ENCODE measurements around the gene SEMA3B. TPM values are rescaled to one million over a fixed set of nuclear protein-coding genes. Genes with fewer than 3 reads are reported as not detected.

Gene SEMA3B
- total RNA-seq, 4 donors from 2014 or later, result 21.0 to 31.0 (median 26.5) TPM

- H3K27me3 ChIP-seq, result no peaks in the 10 kb centered on the region
- H3K9me3 ChIP-seq, result no peaks in the 10 kb centered on the region
- H3K36me3 ChIP-seq, result peaks cover 7 to 21% of the 10 kb centered on the region in 2 donors
- DNase-seq, result no peak
- peak overlapping the region in 2 of 3 donors; percentile 38 to 52 for H3K27ac ChIP-seq
- intact Hi-C loops (cut with DNase I), result no loop called here
- WGBS, 2 donors, result 100% methylated on average over 4 of the region's 4 CpGs
- TF ChIP-seq POLR2A (IDR thresholded peaks at IDR 0.05), result no peak
- no peak for TF ChIP-seq CTCF (IDR thresholded peaks at IDR 0.05)
- peaks cover 27 to 67% of the 10 kb centered on the region in 2 donors for H3K4me1 ChIP-seq
- H3K4me3 ChIP-seq (replicated peaks in 1 of 3), result no peak overlapping the region
These were observed 45.9 kb downstream of the SEMA3B start for GRCh38 chr3:50314816-50315215.

GRCh38 chr3:50316657-50317242 is 47.8 kb downstream of the SEMA3B start:
- H3K27me3 ChIP-seq, result no peaks in the 10 kb centered on the region
- TF ChIP-seq CTCF (IDR thresholded peaks at IDR 0.05) (no peak), POLR2A (IDR thresholded peaks at IDR 0.05) (peak; percentile 43 to 60)
- no peak overlapping the region for H3K4me3 ChIP-seq (replicated peaks in 1 of 3)
- H3K36me3 ChIP-seq, result peaks cover 7 to 21% of the 10 kb centered on the region in 2 donors
- H3K9me3 ChIP-seq, result no peaks in the 10 kb centered on the region
- DNase-seq, result peak; percentile 91
- intact Hi-C loops (cut with DNase I), result no loop called here
- H3K27ac ChIP-seq, result peak overlapping the region; percentile 62 to 98 (median 73)
- 48 to 53% methylated on average over 4 to 8 of the region's 9 CpGs for WGBS, 2 donors
- peaks cover 36 to 66% of the 10 kb centered on the region in 2 donors for H3K4me1 ChIP-seq

- peaks cover 7 to 21% of the 10 kb centered on the region in 2 donors for H3K36me3 ChIP-seq
- H3K9me3 ChIP-seq, result no peaks in the 10 kb centered on the region
- H3K4me1 ChIP-seq, result peaks cover 40 to 72% of the 10 kb centered on the region in 2 donors
- H3K4me3 ChIP-seq (replicated peaks in 1 of 3), result no peak overlapping the region
- intact Hi-C loops (cut with DNase I), result no loop called here
- H3K27me3 ChIP-seq, result no peaks in the 10 kb centered on the region
- peak overlapping the region; percentile 62 to 98 (median 73) for H3K27ac ChIP-seq
- TF ChIP-seq CTCF (IDR thresholded peaks at IDR 0.05) (no peak), POLR2A (IDR thresholded peaks at IDR 0.05) (no peak)
- peak; percentile 44 to 48 for DNase-seq
- WGBS, 2 donors, result 57 to 60% methylated on average over 2 to 6 of the region's 6 CpGs
These were observed 48.4 kb downstream of the SEMA3B start for GRCh38 chr3:50317300-50317699.

GRCh38 chr3:50318163-50318562 is 49.2 kb downstream of the SEMA3B start:
- Histone ChIP-seq H3K36me3 (peaks cover 7 to 21% of the 10 kb centered on the region in 2 donors), H3K27ac (peak overlapping the region in 2 of 3 donors; percentile 73 to 98), H3K4me3 (replicated peaks in 1 of 3) (no peak overlapping the region), H3K27me3 (no peaks in the 10 kb centered on the region), H3K4me1 (peaks cover 40 to 73% of the 10 kb centered on the region in 2 donors), H3K9me3 (no peaks in the 10 kb centered on the region)
- 76 to 100% methylated on average over 1 to 6 of the region's 11 CpGs for WGBS, 2 donors
- intact Hi-C loops (cut with DNase I), result no loop called here
- no peak for TF ChIP-seq CTCF (IDR thresholded peaks at IDR 0.05)
- no peak for TF ChIP-seq POLR2A (IDR thresholded peaks at IDR 0.05)
- DNase-seq, result no peak

GRCh38 chr3:50318615-50319014 is 49.7 kb downstream of the SEMA3B start:
- DNase-seq, result no peak
- intact Hi-C loops (cut with DNase I), result no loop called here
- Histone ChIP-seq H3K4me3 (replicated peaks in 1 of 3) (peak overlapping the region in 1 of 3 donors; percentile 4), H3K27ac (peak overlapping the region in 2 of 3 donors; percentile 73 to 98), H3K36me3 (peaks cover 7 to 21% of the 10 kb centered on the region in 2 donors), H3K4me1 (peaks cover 40 to 71% of the 10 kb centered on the region in 2 donors), H3K9me3 (no peaks in the 10 kb centered on the region), H3K27me3 (no peaks in the 10 kb centered on the region)
- TF ChIP-seq POLR2A (IDR thresholded peaks at IDR 0.05) (no peak), CTCF (IDR thresholded peaks at IDR 0.05) (no peak)
- 68 to 81% methylated on average over 9 of the region's 10 CpGs for WGBS, 2 donors
